GM18511 (cell line): Measurements from ENCODE around the gene GPR150.
A peak's percentile ranks its signal among the peaks of the same experiment; 100 is the strongest.

Experiments used
- ATAC-seq: cut with Tn5 transposase; IDR thresholded peaks from one replicate; pipeline ENCODE4 v1.9.1; 2021; ENCODE audit warnings: mild to moderate bottlenecking, moderate library complexity; ENCODE audit not compliant: unreplicated experiment

The GPR150 gene

GRCh38 chr5:95620030-95620869 is at the start of gene GPR150:
Gene GPR150 (plus strand): TSS chr5:95620087. CDS start chr5:95620276, 189 bp downstream.
- ATAC-seq, result peak; percentile 72

DNA sequence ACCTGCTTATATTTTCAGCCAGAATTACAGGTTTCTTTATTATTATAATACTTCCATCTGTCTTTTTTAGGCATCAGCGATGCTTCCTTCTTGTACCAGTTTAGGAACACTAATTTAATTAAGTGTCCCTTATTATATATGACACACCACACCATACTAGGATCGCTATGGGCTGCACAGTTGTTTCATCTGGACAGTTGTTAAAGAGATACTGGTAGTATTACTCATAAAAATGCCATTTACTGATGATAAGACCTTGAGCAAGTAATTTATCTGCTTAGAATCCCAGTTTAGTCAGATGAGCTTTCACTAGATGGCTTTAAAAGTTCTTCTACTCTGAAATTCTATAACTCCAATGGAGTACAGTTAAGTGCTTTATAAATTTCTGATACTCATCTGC is 47.9 kb upstream of the GPR150 start:
- no peak for ATAC-seq

DNA sequence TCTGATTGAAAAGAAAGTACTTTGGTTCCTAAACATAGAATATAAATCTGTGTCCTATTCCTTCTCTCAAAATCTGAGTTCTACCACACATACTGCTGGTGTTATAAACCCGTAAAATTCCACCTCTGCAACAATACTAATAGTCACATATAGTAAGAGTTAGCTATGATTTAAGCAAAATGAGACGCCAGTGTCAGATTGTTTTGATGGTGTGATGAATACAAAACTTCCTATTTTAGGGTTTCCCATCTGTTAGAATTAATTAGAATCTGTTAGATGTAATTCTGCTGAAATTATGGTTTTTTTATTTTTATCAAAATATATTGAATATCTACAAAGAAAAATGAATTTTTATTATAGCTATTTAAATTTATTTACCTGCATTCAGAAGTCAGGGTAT is 38.3 kb upstream of the GPR150 start:
- ATAC-seq, result no peak

DNA sequence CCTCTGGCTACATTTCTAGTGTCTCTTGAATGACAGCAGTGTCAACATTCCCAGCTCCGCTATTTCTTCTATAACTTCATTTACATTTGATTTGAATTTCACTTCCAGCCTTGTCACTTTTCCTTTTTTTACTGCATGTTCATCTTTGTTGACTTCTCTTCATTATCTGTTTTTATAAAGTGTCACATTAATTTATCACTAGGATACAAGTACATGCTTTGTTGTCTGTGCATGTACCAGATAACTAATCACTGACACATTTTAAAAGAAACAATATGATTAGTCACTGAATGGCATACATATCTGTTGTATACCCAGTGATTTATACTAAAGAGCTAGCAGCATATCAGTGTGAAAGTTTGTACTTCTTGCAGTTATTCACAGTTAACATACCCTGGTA is 35.9 kb upstream of the GPR150 start:
- ATAC-seq, result no peak

GRCh38 chr5:95590880-95591279 is 29.0 kb upstream of the GPR150 start:
- peak; percentile 62 for ATAC-seq

GRCh38 chr5:95591490-95591901 is 28.4 kb upstream of the GPR150 start:
- ATAC-seq, result peak; percentile 86

- ATAC-seq, result no peak
Measured at GRCh38 chr5:95595289-95595931, 24.5 kb upstream of the GPR150 start.

DNA sequence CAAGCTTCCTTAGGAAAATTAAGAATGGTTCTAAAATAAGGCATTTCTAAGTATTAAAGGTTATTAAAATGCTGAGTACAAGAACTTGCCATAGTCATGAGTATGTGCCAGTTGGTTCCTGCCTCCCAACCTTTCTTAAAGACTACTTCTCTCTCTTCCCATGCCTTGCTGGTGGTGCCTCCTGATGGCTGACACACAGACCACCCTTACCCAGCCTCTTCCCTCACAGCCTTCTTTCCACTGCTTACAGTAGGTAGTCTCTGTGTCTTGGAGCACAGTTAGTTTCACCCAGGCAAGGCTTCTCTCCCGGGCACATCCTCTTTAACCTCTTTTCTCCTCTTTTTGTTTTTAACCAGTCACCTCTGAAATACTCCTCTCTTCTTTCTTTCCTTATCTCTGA is 20.6 kb upstream of the GPR150 start:
- no peak for ATAC-seq

- ATAC-seq, result no peak
Measured at GRCh38 chr5:95600557-95600956, 19.3 kb upstream of the GPR150 start.

DNA sequence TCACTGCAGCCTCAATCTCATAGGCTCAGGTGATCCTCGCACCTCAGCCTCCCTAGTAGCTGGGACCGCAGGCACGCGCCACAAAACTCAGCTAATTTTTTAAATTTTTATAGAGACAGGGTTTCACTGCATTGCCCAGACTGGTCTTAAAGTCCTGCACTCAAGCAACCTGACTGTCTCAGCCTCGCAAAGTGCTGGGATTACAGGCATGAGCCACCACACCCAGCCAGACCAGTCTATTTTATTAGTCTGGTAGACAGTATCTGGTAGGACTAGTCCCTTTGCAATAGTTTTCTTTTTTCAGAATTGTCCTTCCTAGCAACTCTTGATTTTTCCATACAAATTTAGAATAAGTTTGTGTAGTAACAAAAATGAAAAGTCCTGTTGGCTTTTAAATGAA is 14.1 kb upstream of the GPR150 start:
- ATAC-seq, result no peak

DNA sequence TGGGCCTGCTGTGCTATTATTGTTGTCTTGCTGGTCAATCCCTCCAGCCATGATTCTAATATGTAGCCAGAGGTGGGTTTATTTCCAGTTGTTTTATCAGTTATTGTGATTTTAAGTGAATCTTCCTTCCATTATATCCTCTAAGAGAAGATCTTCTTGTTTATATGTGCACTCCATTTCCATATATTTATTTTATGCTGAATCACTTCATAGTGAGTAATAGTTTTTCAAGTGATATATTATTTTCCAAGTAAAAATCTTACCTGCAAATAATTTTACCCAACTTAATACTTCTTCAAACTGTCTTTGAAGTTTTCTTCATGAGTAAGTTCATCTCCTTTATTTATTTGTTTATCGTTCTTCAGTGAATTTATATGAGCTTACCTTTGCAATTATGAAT is 13.5 kb upstream of the GPR150 start:
- ATAC-seq, result no peak

GRCh38 chr5:95609711-95610110 is 10.2 kb upstream of the GPR150 start:
- no peak for ATAC-seq

- ATAC-seq, result no peak
Measured at GRCh38 chr5:95610546-95610945, 9.3 kb upstream of the GPR150 start.

- ATAC-seq, result no peak
Measured at GRCh38 chr5:95611396-95611795, 8.5 kb upstream of the GPR150 start.

DNA sequence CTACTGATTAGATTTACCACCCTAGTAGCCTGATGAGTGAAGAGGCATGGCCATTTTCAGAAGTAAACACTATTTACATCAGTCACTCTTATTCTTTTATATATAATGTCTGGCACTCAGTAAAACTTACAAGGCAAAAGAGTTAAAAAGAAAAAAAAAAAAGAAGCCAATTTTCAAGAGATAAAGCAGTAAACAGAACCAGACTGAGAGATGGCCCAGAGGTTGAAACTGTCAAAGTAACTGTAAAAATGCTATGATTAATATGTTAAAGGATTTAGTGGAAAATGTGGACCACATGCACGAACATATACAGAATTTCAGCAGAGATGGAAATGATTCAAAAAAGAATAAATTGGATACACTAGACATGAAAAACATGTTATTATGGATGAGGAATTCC is 6.4 kb upstream of the GPR150 start:
- no peak for ATAC-seq

DNA sequence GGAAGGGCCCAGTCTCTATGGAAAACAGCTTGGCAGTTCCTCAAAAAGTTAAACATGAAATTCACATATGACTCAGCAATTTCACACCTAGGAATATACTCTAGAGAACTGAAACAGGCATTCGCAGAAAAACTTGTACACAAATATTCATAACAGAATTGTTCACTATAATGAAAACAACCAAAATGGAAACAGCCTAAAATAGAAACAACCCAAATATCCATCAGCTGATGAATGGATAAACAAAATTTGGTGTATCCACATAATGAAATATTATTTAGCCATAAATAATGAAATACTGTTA is 4.8 kb upstream of the GPR150 start:
- ATAC-seq, result peak; percentile 62

DNA sequence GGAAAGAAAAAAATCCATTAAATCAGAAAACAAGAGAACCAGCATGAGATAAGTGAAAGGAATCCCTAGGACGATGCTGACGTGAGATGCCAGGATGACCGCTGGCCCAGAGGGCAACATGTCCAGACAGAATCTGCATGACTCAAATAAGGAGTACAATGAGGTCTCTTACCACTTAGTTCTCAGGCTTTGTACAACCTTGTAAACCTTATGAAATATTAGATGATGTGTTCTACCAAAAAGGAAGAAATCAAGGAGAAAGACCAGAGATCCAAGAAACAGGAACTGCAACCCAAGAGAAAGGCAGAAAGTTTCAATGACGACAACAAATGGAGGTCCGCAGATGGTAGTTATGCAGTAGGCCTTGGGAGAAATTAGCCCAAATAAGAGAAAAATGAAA is 2.8 kb upstream of the GPR150 start:
- ATAC-seq, result no peak

DNA sequence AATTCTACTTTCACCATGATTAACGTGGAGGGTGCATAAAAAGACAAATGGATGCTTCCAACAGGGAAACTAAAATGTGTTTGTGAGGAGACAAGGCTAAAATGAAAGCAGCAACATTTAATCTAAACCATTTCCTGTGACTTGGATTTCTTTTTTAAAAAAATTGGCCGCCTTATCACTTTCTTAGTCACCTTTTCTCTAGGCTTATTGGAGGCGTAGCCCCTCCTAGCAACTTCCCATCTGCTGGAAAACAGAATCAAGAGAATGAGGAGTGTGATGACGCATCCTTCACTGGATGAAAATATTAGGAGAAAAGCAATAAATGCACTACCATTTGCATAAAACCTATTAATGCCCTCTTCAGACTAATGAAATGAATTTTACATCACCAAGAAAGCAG is 791 bp upstream of the GPR150 start:
- no peak for ATAC-seq

GRCh38 chr5:95619514-95620029 is 315 bp upstream of the GPR150 start:
- no peak for ATAC-seq

GRCh38 chr5:95620870-95621838 is 1.3 kb downstream of the GPR150 start:
- peak; percentile 51 for ATAC-seq
